Measurements from ENCODE around the gene ZC3H11A.
"Not testable (repeated sequence)": the region's sequence is repeated elsewhere in the genome, so short reads cannot be mapped to it uniquely, and the experiment has no call there.

ZC3H11A gene

GRCh38 chr1:203760506-203760905 is 34.9 kb upstream of the ZC3H11A start:
- TF ChIP-seq, protein P1, sequence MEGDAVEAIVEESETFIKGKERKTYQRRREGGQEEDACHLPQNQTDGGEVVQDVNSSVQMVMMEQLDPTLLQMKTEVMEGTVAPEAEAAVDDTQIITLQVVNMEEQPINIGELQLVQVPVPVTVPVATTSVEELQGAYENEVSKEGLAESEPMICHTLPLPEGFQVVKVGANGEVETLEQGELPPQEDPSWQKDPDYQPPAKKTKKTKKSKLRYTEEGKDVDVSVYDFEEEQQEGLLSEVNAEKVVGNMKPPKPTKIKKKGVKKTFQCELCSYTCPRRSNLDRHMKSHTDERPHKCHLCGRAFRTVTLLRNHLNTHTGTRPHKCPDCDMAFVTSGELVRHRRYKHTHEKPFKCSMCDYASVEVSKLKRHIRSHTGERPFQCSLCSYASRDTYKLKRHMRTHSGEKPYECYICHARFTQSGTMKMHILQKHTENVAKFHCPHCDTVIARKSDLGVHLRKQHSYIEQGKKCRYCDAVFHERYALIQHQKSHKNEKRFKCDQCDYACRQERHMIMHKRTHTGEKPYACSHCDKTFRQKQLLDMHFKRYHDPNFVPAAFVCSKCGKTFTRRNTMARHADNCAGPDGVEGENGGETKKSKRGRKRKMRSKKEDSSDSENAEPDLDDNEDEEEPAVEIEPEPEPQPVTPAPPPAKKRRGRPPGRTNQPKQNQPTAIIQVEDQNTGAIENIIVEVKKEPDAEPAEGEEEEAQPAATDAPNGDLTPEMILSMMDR (IDR thresholded peaks at IDR 0.05; ENCODE audit: low read depth, low read length, missing control alignments) = no peak
- H3K4me3 ChIP-seq (replicated peaks; ENCODE audit: low read depth, low read length) = no peak overlapping the region
- DNase-seq (ENCODE audit: extremely low read depth, low read depth) = no peak

- H3K4me3 ChIP-seq (replicated peaks; ENCODE audit: low read depth, low read length); DNase-seq (ENCODE audit: extremely low read depth, low read depth): not testable (repeated sequence)
Measured at GRCh38 chr1:203761958-203762357, 33.5 kb upstream of the ZC3H11A start.

DNA sequence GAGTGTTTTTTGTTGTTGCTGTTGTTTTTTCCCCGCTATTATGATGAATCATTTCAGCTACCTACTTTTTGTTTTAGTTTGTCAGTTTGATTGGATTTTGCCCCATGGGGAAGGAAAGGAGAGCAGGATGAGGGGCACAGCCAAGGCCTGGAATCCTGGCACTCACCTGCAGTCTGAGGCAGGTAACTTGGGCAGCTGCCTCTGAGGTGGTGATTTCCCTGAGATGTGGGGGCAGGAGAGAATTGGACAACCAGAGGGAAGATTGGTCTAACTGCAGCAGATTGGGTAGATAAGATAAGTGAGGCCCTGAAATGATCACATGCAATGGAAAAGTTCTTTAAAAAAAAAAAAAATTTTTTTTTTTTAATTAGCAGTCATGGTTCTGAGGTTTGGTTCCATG is 31.9 kb upstream of the ZC3H11A start:
- TF ChIP-seq, protein P1 (IDR thresholded peaks at IDR 0.05; ENCODE audit: low read depth, low read length, missing control alignments) = no peak
- no peak overlapping the region for H3K4me3 ChIP-seq (replicated peaks; ENCODE audit: low read depth, low read length)
- DNase-seq (ENCODE audit: extremely low read depth, low read depth) = no peak

DNA sequence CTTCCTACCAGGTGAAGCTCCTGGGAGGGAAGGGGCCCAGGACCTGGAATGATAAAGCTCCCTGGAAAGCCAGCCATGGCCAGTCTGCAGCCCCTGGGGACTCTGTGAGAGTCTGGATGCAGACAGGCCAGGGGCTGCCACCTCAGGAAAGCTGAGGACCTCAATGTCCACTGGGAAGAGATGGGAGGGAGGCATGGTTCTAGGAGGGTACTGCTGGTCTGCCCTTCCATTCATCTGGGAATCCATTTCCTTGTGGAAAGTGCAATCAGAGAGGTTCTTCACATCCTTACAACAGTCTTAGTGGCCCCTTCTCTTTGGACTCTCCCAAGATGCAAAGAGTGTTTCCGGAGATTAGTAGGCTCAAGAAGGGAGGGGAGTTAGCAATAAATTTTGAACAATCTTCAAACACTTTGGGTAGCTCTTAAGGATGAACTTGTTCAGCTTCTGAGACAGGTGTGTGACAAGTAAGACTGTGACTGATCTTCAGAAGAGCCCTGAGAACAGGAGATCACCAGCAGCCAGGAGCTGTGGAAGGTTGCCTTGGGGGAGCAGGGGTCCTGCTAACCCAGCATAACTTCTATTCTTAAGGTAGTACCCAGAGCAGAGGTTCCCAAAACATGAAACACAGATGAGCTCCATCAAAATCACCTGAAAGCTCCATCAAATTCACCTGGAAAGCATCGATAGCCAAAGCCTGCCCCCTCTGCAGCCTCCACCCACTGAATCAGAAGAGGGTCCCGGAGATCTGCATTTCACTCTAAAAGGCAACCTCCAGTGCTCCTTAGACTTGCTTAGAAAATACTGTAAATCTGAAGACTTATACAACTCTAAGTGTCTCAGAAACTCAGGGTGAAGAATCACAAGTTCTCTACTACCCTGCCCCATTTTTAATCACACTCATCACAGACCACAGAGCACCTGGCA is 31.1 kb upstream of the ZC3H11A start:
- DNase-seq (ENCODE audit: extremely low read depth, low read depth) = no peak
- H3K4me3 ChIP-seq (replicated peaks; ENCODE audit: low read depth, low read length) = no peak overlapping the region
- TF ChIP-seq, protein P1 (IDR thresholded peaks at IDR 0.05; ENCODE audit: low read depth, low read length, missing control alignments) = no peak

DNA sequence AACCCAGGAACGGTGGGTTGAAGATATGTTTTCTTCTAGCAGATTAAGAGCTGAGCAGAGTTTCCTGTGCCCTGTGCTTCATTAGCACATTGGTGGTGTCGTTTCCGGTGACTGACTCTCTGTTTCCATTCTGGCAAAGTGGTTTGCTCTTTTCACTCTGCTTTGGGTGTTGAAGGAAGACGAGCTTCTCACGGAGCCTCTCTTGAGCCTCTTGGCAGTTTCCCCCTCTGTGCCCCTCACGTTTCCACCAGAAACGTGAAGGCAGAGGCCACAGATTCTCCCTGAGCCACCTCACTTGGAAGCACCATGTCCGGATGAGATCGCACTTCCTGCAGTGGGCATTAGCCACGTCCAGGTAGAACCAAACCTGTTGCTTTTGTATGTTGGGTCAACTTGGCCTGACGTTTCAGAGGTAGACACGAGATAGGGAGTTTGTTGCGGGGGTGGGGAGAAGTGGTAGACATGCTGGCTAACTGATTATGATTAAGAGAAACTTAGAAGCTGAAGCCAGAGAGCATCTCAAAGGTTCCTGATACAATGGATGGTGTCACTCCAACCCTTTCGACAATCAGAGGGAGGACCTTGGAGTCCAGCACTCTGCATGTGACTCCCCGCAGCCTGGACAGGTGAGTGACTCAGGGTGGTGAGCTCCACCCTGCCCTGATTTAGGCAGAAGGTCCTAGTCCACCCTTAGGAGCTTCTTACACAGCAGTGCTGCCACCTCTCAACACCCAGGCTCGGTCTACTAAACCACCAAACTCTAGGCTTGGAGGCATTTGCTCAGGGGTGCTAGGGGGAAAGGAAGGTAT is 30.2 kb upstream of the ZC3H11A start, which contains the start of gene LAX1:
LAX1 (plus strand) TSS at position 155 of the 809 bp plus-strand sequence; CDS start at position 538, 383 bp downstream.
- no peak for DNase-seq (ENCODE audit: extremely low read depth, low read depth)
- TF ChIP-seq, protein P1 (IDR thresholded peaks at IDR 0.05; ENCODE audit: low read depth, low read length, missing control alignments) = no peak
- no peak within 1 kb of the TSS for H3K4me3 ChIP-seq (replicated peaks; ENCODE audit: low read depth, low read length)

DNA sequence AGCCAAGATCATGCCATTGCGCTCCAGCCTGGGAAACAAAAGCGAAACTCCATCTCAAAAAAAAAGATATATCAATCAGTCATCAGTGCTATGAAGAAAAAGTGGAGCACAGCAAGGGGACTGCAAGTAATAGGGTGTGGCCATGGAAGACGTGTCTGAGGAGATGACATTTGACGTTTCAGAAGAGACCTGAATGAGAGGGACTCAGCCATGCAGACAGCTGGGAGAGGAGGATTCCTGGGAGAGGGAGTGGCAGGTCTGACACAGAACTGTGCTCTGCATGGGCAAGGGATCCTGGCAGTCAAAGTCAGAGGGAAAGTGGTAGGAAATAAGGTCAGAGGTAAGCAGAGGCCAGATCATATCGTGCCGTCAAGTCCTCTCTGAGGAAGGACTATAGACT is 27.2 kb upstream of the ZC3H11A start:
- TF ChIP-seq, protein P1 (IDR thresholded peaks at IDR 0.05; ENCODE audit: low read depth, low read length, missing control alignments) = no peak
- DNase-seq (ENCODE audit: extremely low read depth, low read depth) = no peak
- H3K4me3 ChIP-seq (replicated peaks; ENCODE audit: low read depth, low read length) = no peak overlapping the region

All from HFF-Myc (cell line).